GM18507 (cell line): ENCODE results near the gene HHLA2.
"Not testable (repeated sequence)": the region's sequence is repeated elsewhere in the genome, so short reads cannot be mapped to it uniquely, and the experiment has no call there.

Source experiments
- DNase-seq: peaks from one replicate; pipeline ENCODE4 v3.0.0; 2011; ENCODE audit warnings: low read depth; ENCODE audit not compliant: insufficient read length; ENCODE audit errors: extremely low spot score
- FAIRE-seq: peaks from 2 replicates; lab custom pipeline; 2011; peaks lifted over from hg19 to GRCh38; lab: Jason Lieb, UNC

HHLA2 gene

GRCh38 chr3:108296239-108296638 lies at the start of gene HHLA2:
Gene HHLA2, plus strand, starts transcription at chr3:108296548. Its CDS starts 55,266 bp downstream, at chr3:108351814.
- FAIRE-seq (peak; percentile 73), DNase-seq (no peak)

- FAIRE-seq (no peak), DNase-seq (no peak)
These were observed 45.7 kb upstream of the HHLA2 start for GRCh38 chr3:108250626-108251025.

- no peak for DNase-seq
- FAIRE-seq, result no peak
These were observed 45.1 kb upstream of the HHLA2 start for GRCh38 chr3:108251265-108251664.

GRCh38 chr3:108251844-108252243 lies 44.5 kb upstream of the HHLA2 start:
- no peak for FAIRE-seq
- DNase-seq, result no peak

GRCh38 chr3:108255131-108255530 lies 41.2 kb upstream of the HHLA2 start:
- DNase-seq, result no peak

GRCh38 chr3:108264534-108265298 lies 31.6 kb upstream of the HHLA2 start:
- FAIRE-seq, result peak; percentile 86
- DNase-seq, result not testable (repeated sequence)

More at GRCh38 chr3:108255131-108255530, 41.2 kb upstream of the HHLA2 start:
- FAIRE-seq, result no peak

GRCh38 chr3:108268235-108268634 lies 28.1 kb upstream of the HHLA2 start:
- FAIRE-seq, result not testable (repeated sequence)

GRCh38 chr3:108271626-108272025 lies 24.7 kb upstream of the HHLA2 start:
- no peak for FAIRE-seq
- no peak for DNase-seq

More at GRCh38 chr3:108268235-108268634, 28.1 kb upstream of the HHLA2 start:
- not testable (repeated sequence) for DNase-seq

- not testable (repeated sequence) for FAIRE-seq
These were observed 17.3 kb upstream of the HHLA2 start for GRCh38 chr3:108279066-108279465.

GRCh38 chr3:108280476-108280875 lies 15.9 kb upstream of the HHLA2 start:
- DNase-seq, result no peak
- FAIRE-seq, result no peak

More at GRCh38 chr3:108279066-108279465, 17.3 kb upstream of the HHLA2 start:
- not testable (repeated sequence) for DNase-seq

GRCh38 chr3:108281670-108282069 lies 14.7 kb upstream of the HHLA2 start:
- FAIRE-seq, result no peak

GRCh38 chr3:108283006-108283405 lies 13.3 kb upstream of the HHLA2 start:
- FAIRE-seq (no peak), DNase-seq (no peak)

More at GRCh38 chr3:108281670-108282069, 14.7 kb upstream of the HHLA2 start:
- no peak for DNase-seq

GRCh38 chr3:108283989-108284388 lies 12.4 kb upstream of the HHLA2 start:
- FAIRE-seq, result no peak

GRCh38 chr3:108285176-108285575 lies 11.2 kb upstream of the HHLA2 start:
- FAIRE-seq, result no peak
- no peak for DNase-seq

More at GRCh38 chr3:108283989-108284388, 12.4 kb upstream of the HHLA2 start:
- DNase-seq, result no peak

- DNase-seq (no peak), FAIRE-seq (no peak)
These were observed 9.2 kb upstream of the HHLA2 start for GRCh38 chr3:108287146-108287545.

GRCh38 chr3:108288193-108288592 lies 8.2 kb upstream of the HHLA2 start:
- not testable (repeated sequence) for DNase-seq, FAIRE-seq

GRCh38 chr3:108289159-108289558 lies 7.2 kb upstream of the HHLA2 start:
- FAIRE-seq (peak; percentile 26), DNase-seq (no peak)

GRCh38 chr3:108292450-108292849 lies 3.9 kb upstream of the HHLA2 start:
- DNase-seq (no peak), FAIRE-seq (peak; percentile 12)

- DNase-seq, result no peak
- peak; percentile 86 for FAIRE-seq
These were observed 3.4 kb upstream of the HHLA2 start for GRCh38 chr3:108292905-108293328.

- DNase-seq, result peak; percentile 18
- FAIRE-seq, result peak; percentile 84
These were observed 2.5 kb upstream of the HHLA2 start for GRCh38 chr3:108293858-108294257.
